HG03135 (cell line): ENCODE data around the gene SLX1A.
"Not testable (repeated sequence)": the region's sequence is repeated elsewhere in the genome, so short reads cannot be mapped to it uniquely, and the experiment has no call there.

ENCODE experiments used
- ATAC-seq: cut with Tn5 transposase; IDR thresholded peaks from one replicate; pipeline ENCODE4 v1.9.1; 2021; ENCODE audit warnings: mild to moderate bottlenecking, moderate library complexity; ENCODE audit not compliant: unreplicated experiment

The SLX1A gene

DNA sequence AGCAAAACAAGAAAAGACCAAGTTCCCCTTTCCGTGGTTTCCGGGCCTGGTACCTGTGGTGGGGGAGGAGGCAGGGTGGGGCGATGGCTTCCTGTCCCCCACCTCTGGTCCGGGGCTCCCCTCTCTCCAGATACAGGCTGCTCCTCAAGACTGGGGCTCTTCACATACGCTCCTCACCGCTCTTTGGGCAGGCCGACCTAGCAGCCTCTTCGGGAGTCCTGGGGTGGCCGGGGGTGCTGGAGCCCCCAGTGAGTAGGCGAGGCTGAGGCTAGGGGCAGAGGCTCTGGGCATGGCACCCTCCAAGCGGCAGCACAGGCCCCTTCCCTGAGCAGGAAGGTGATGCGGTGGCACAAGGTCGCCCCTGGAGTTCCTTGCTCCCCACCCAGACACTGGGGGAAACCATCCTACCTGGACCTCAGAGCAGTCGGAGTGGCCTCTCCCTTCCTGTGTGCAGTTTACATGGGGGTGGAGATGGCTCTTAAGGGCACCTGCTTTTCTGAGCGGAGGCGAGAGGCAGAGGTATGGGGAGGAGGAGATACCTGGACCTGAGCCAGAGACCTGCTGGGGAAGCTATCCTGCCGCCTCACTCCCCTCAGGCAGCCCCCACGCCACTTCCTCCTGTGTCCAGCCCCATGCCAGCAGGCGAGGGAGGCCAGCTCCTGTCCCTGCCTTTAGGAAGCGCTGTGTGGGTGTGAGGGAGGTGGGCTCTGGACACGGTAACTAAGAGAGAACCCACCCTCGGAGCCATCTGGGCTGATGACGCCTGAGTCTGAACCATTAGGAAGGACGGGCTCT lies 9.4 kb upstream of the SLX1A start:
- peak; percentile 25 for ATAC-seq

GRCh38 chr16:30184891-30185682 lies 8.6 kb upstream of the SLX1A start:
- peak; percentile 7 for ATAC-seq

DNA sequence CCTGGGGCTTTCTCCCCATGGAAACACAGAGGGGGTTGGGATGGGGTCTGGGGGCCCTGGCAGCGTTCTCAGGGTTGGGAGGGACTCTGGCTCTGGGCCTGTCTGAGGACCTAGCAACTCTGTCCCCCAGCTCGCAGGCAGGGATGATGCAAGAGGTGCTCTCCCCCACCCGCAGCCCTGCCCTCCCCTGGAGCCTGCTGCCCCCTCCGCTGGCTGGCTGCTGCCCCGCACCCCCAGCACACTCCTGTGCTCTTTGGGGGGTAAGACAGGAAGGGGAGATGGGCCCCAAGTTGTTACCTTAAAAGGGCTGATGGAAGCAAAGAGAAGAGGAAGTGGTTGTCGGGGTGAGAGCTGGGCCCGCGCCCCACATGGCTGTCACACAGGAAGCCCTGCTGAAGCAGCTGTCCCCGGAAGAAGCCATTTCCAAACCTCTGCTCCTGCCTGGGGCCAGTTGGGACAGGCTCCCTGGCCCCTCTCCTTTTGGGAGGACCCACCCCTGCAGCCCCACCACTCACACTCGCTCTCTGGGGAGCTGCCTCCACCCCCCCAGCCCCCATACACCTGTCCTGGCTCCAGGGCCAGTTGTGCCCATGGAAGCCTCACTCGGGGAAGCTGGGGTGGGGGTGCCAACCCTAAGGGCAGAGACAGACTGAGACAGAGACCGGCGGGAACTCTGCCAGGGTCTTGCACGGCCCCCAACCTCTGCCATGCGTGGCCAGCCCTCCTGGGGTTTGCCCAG lies 7.8 kb upstream of the SLX1A start:
- ATAC-seq = peak; percentile 32

DNA sequence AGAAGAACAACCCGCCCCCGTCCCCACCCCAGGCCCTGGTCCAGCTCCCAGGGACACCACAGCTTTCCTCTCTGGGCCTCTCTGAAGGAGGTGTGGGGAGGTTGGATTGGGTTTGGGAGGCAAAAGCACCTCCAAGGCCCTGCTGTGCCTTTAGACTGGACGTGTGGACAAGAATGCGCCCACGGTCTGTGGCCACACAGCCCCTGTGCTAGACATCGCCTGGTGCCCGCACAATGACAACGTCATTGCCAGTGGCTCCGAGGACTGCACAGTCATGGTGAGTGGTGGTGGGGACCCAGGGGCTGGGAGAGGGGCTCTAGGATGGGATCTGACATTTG lies 7.3 kb upstream of the SLX1A start:
- ATAC-seq = no peak

DNA sequence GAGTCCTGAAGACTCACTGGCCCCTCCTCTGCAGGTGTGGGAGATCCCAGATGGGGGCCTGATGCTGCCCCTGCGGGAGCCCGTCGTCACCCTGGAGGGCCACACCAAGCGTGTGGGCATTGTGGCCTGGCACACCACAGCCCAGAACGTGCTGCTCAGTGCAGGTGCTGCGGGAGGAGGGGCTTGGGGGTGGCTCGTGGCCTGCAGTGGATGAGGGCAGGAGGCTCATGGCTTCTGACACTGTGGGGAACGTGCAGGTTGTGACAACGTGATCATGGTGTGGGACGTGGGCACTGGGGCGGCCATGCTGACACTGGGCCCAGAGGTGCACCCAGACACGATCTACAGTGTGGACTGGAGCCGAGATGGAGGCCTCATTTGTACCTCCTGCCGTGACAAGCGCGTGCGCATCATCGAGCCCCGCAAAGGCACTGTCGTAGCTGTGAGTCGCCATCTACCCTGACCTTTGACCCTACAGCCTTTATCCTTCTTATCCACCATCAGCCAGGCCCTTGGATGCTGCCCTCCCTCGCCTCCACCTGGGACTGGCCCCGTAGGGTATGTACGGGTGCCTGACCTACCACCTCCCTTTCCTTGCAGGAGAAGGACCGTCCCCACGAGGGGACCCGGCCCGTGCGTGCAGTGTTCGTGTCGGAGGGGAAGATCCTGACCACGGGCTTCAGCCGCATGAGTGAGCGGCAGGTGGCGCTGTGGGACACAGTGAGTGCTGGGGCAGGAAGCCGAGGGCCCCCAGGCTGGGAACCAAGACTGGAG lies 6.7 kb upstream of the SLX1A start:
- no peak for ATAC-seq

GRCh38 chr16:30187556-30187865 lies 6.2 kb upstream of the SLX1A start:
- no peak for ATAC-seq

DNA sequence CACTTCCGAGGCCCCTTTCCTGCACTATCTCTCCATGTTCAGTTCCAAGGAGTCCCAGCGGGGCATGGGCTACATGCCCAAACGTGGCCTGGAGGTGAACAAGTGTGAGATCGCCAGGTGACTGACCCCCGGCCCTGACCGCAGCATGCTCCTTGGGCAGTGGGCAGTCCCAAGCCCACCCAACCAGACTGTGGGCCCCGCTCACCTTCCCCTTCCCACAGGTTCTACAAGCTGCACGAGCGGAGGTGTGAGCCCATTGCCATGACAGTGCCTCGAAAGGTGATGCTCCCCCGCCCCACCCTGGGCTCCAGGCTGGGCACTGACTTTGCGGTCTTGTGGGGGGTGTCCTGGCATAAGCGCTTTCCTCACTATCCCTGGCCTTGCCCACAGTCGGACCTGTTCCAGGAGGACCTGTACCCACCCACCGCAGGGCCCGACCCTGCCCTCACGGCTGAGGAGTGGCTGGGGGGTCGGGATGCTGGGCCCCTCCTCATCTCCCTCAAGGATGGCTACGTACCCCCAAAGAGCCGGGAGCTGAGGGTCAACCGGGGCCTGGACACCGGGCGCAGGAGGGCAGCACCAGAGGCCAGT lies 5.6 kb upstream of the SLX1A start:
- no peak for ATAC-seq

DNA sequence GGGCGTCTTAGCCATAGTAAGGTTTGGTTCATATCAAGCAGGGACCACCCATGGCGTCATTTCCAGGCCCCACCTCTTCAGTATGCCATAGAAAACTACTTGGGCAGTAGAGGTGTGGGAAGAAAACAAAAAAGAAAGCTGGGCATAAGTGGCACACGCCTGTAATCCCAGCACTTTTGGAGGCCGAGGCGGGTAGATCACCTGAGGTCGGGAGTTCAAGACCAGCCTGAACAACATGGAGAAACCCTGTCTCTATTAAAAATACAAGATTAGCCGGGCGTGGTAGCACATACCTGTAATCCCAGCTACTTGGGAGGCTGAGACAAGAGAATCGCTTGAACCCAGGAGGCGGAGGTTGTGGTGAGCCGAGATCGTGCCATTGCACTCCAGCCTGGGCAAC lies 2.5 kb upstream of the SLX1A start:
- not testable (repeated sequence) for ATAC-seq

DNA sequence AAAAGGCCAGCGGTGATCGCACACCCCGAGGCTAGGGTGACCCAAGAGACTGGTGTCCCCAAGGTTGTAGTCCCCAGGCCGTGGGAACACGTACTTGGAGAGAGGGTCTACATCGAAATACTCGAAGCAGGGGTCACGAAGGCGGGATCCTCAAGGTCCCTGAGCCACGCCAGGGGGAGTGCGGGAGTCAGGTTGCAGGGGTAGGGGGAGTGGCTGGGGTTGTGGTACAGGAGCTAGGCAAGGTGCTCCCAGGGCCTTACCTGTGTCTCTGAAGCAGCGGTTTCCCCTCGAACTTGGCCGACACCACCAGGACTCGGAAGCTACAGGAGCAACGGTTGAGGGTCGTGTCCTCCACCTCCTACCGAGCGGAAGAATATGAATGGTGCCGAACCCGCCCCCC lies 577 bp upstream of the SLX1A start:
- ATAC-seq = peak; percentile 15

- ATAC-seq = peak; percentile 57
Observed at GRCh38 chr16:30194172-30194925, 674 bp downstream of the SLX1A start.

GRCh38 chr16:30197001-30197400 lies 3.3 kb downstream of the SLX1A start:
- ATAC-seq = not testable (repeated sequence)

- ATAC-seq = not testable (repeated sequence)
Observed at GRCh38 chr16:30199049-30199448, 5.4 kb downstream of the SLX1A start, which contains the start of gene SULT1A3. Gene SULT1A3 (plus strand): TSS chr16:30199255. CDS start chr16:30200729, 1,474 bp downstream.

- ATAC-seq = not testable (repeated sequence)
Observed at GRCh38 chr16:30199608-30200343, 6.1 kb downstream of the SLX1A start.

DNA sequence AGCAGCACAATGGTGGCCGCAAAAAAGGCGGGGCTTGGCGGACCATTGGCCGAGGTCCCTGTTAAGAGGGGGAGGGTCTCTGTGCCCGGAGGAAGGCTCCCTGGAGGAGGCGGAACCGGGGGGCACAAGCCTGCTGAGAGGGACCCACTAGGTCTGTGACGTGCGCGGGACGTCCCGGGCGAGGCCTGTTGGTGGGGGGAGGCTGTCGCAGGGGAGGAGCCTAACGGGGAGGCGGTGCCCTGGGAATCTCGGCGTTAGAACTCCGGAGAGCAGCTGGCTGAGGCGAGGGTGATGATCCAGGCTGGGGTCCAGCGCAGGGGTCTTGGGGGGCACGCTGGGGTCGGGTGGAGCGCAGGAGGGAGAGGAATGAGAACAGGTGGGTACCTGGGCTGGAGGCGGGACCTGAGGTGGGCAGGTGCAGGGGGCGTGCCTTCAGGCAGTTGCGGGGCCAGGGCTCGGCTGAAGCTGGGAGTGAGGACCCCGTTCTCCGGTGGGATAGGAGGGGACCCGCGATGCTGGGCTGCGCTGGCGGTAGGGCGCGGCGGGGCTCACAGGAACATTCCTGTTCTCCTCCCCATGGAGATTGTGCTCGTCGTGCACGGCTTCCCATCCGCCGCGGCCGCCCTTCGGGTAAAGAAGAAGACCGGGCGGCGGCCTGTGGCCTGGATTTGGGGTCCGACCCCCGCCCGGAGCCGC lies 12.0 kb downstream of the SLX1A start:
- not testable (repeated sequence) for ATAC-seq

DNA sequence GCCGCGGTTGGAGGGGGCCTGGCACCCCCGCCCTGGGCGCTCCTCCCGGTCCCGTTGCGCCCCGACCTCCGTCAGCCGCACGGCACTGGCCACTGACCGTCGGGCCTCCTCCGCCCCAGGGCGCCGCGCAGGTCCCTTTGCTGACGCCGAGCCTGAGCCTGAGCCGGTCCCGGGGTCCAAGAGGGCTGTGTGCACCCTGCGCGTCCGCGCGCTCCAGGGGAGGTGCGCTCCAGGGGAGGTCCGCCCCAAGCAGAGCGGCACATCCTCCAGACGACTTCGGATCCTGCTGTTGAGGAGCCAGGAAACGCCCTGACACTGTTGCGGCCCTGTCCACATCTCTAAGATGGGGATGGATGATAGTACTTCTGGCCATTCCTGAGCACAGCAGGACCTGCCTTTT lies 12.6 kb downstream of the SLX1A start:
- not testable (repeated sequence) for ATAC-seq

DNA sequence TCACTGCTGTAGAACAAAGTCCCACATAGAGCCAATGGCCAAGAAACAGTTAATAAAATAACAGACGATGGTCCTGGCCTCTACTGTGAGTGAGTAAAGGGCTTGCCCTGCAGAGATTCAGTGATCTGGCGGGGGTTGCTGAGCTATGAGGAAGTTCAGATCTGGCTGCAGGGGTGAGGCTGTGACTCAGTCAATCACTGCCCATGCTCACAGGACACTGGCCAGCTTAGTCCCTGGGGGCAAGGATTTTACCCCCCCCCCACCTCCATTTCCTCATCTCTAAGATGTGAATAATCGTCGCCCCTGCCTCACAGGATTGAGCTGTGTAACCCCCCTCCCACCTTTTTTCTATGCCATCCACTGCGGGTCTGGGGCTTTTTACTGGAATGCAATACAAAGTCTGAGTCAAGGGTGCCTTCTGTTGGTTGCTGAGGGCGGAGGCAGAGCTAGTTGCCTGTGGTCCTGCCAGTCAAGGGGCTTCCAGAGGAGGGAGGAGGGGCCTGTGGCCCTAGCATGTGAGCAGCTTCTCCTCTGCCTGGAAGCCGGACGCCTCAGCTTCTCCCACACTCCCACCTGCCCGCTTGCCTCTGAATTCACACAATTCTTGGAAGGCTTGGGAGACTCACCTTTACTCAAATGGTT lies 13.5 kb downstream of the SLX1A start:
- ATAC-seq = not testable (repeated sequence)

GRCh38 chr16:30209032-30209431 lies 15.4 kb downstream of the SLX1A start:
- not testable (repeated sequence) for ATAC-seq

GRCh38 chr16:30211414-30211813 lies 17.7 kb downstream of the SLX1A start:
- ATAC-seq = not testable (repeated sequence)
